GM23338 (cell line): Measurements from ENCODE around the gene STAT4. TPM values are rescaled to one million over a fixed set of nuclear protein-coding genes. Genes with fewer than 3 reads are reported as not detected.

Source experiments
- polyA plus RNA-seq: library from polyadenylated mRNA; unstranded; fragments of >200 nt; fragmentation: Nextera tagmentation; extraction: Ambion mirVana; gene quantifications from 2 replicates; pipeline ENCODE4 v1.2.1, GENCODE V29; 2016
- small RNA-seq: library from RNA; depleted of rRNA; stranded (forward); fragments of <200 nt; gene quantifications from one replicate; pipeline ENCODE3, GENCODE V24; 2014; ENCODE audit warnings: low replicate concordance
- total RNA-seq: library from RNA; depleted of rRNA; stranded (reverse); fragments of >200 nt; shearing (Covaris generic); gene quantifications from 2 replicates; pipeline ENCODE4 v1.2.3, GENCODE V29; 2014; rRNA removed

The STAT4 gene
- total and polyA plus RNA-seq, 2 experiments from 2014 or later, result 0.52 to 0.86 TPM

Small RNAs within 50 kb of the gene (small RNA-seq; reads per million reads assigned to genes)
- gene RNU6-959P, result 0.22 reads per million

Other genes with a start within 250 kb of the STAT4 start
- gene STAT1, start 136.8 kb downstream of the STAT4 start, total RNA-seq, result 43.2 and 47.4 TPM in 2 replicates
- 15.1 and 16.3 TPM in 2 replicates for gene STAT1, start 136.8 kb downstream of the STAT4 start, polyA plus RNA-seq
- 60.4 and 70.6 TPM in 2 replicates for gene MYO1B, start 94.4 kb upstream of the STAT4 start, total RNA-seq
- 20.0 and 26.4 TPM in 2 replicates for gene MYO1B, start 94.4 kb upstream of the STAT4 start, polyA plus RNA-seq